Measurements from ENCODE around the gene ANKDD1A.

GRCh38 chr15:64864068-64864467 is 47.6 kb upstream of the ANKDD1A start:
- TF ChIP-seq POLR2AphosphoS5 (IDR thresholded peaks at IDR 0.05; ENCODE audit: low read depth, low read length): no peak
- TF ChIP-seq POLR2A (IDR thresholded peaks at IDR 0.05; ENCODE audit: low read depth, low read length): no peak
- no peak for TF ChIP-seq TAF1 (IDR thresholded peaks at IDR 0.05; ENCODE audit: borderline replicate concordance, low read depth, low read length)
